ENCODE data around the gene CD8B2. TPM values are rescaled to one million over a fixed set of nuclear protein-coding genes. Genes with fewer than 3 reads are reported as not detected.

CD8B2 gene
- total and polyA plus RNA-seq, 10 of the 15 experiments (the other 5 are each of a cell fraction or from before 2014, with no cell fraction given), result 0.05 to 0.08 TPM; not detected in 8

DNA sequence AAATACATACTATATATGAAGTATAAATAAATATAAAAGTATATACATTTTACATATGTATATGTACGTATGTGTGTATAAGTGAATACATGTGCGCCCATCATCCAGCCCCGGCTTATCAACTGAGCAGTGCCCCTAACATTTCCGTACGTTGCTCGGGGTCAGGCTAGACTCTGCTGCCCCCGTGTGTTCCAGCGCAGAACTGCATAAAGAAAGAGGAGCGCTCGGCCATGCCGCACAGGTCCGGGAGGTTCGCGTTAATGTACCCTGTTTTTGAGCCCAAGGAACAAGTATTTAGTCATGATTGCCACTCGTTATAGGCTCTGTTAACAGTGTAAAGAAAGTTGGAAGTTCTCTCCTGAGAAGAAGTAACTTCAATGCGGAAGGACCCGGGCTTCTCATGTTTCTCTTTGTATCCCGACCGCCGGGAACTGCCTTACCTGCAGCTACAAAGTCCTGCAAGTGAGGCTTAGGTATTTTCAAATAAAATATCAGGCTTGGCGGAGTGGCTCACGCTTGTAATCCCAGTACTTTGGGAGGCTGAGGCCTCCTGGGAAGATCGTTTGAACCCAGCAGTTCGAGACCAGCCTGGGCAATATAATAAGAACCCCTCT, 55.7 kb downstream of the CD8B2 start:
- DNase-seq (ENCODE audit: low read depth, low spot score) (peak; percentile 5), FAIRE-seq (peak; percentile 93)
- H3K9ac ChIP-seq (ENCODE audit: control insufficient read depth, insufficient read depth, low read length), result no peak overlapping the region

More for the DNA sequence above, 55.7 kb downstream of the CD8B2 start:
- WGBS (ENCODE audit: insufficient coverage, insufficient replicate concordance, low lambda C conversion rate, missing lambda C conversion rate), result 21% methylated on average over 24 of the region's 24 CpGs
- CTCF ChIA-PET, result interaction anchor here (0.6 to 2.7 kb wide), 12 partner anchors 9 to 1455 kb away, joined by 3 to 30 read pairs (median 4); no protein-coding TSS in a partner anchor
- no peaks in the 10 kb centered on the region for H4K20me1 ChIP-seq (ENCODE audit: control insufficient read depth, insufficient read depth)
- SMC1A ChIA-PET (ENCODE audit: uncharacterized antibody, unreplicated experiment), result interaction anchor here (1.0 to 2.3 kb wide), 3 partner anchors 10 to 437 kb away, joined by 4 to 11 read pairs (median 5); no protein-coding TSS in a partner anchor
- no peak overlapping the region for H3K4me3 ChIP-seq
- BruUV-seq (replicated peaks), result no TSS peak
- peak; percentile 66; the same call in 1 of the 2 replicates for TF ChIP-seq YY1 (IDR thresholded peaks at IDR 0.05; ENCODE audit: low read depth, low read length)
- TF ChIP-seq POU2F2 (IDR thresholded peaks at IDR 0.05; ENCODE audit: borderline replicate concordance, low read depth, low read length), result peak; percentile 42; the same call in 1 of the 3 replicates
- TF ChIP-seq, protein P1, sequence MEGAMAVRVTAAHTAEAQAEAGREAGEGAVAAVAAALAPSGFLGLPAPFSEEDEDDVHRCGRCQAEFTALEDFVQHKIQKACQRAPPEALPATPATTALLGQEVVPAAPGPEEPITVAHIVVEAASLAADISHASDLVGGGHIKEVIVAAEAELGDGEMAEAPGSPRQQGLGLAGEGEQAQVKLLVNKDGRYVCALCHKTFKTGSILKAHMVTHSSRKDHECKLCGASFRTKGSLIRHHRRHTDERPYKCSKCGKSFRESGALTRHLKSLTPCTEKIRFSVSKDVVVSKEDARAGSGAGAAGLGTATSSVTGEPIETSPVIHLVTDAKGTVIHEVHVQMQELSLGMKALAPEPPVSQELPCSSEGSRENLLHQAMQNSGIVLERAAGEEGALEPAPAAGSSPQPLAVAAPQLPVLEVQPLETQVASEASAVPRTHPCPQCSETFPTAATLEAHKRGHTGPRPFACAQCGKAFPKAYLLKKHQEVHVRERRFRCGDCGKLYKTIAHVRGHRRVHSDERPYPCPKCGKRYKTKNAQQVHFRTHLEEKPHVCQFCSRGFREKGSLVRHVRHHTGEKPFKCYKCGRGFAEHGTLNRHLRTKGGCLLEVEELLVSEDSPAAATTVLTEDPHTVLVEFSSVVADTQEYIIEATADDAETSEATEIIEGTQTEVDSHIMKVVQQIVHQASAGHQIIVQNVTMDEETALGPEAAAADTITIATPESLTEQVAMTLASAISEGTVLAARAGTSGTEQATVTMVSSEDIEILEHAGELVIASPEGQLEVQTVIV (IDR thresholded peaks at IDR 0.05; ENCODE audit: borderline replicate concordance, partially characterized antibody), result no peak
- TF ChIP-seq, protein P2, sequence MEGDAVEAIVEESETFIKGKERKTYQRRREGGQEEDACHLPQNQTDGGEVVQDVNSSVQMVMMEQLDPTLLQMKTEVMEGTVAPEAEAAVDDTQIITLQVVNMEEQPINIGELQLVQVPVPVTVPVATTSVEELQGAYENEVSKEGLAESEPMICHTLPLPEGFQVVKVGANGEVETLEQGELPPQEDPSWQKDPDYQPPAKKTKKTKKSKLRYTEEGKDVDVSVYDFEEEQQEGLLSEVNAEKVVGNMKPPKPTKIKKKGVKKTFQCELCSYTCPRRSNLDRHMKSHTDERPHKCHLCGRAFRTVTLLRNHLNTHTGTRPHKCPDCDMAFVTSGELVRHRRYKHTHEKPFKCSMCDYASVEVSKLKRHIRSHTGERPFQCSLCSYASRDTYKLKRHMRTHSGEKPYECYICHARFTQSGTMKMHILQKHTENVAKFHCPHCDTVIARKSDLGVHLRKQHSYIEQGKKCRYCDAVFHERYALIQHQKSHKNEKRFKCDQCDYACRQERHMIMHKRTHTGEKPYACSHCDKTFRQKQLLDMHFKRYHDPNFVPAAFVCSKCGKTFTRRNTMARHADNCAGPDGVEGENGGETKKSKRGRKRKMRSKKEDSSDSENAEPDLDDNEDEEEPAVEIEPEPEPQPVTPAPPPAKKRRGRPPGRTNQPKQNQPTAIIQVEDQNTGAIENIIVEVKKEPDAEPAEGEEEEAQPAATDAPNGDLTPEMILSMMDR (IDR thresholded peaks at IDR 0.05 in 2 of 3, conservative IDR thresholded peaks at IDR 0.05 in 1 of 3; ENCODE audit: control insufficient read depth in 2 of 3, extremely low read depth in 1 of 3, insufficient read depth in 1 of 3, low read depth in 3 of 3, low read length in 3 of 3), result peak; percentile 78 to 91 (median 82)
- TF ChIP-seq CHD1 (IDR thresholded peaks at IDR 0.05; ENCODE audit: low read depth, low read length), result no peak
- TF ChIP-seq SMC3 (IDR thresholded peaks at IDR 0.05; ENCODE audit: borderline replicate concordance, low read length), result peak; percentile 71
- TF ChIP-seq RAD21 (IDR thresholded peaks at IDR 0.05; ENCODE audit: insufficient read depth, low read depth, low read length), result peak; percentile 87
- POLR2A ChIA-PET, result no interaction called here
- in situ Hi-C loops (cut with MboI), result loop anchor here (5.0 kb wide), 1 partner anchor 436 kb away; no protein-coding TSS in a partner anchor
- no peak overlapping the region for H3K27ac ChIP-seq (ENCODE audit: control insufficient read depth, insufficient read depth)
- peaks cover 1 to 4% of the 10 kb centered on the region in 2 experiments; a peak in 2 of 4 replicates for H3K27me3 ChIP-seq (replicated peaks in 1 of 2; ENCODE audit: control insufficient read depth in 2 of 2, insufficient read depth in 2 of 2, low read length in 1 of 2)
- H3K4me1 ChIP-seq (ENCODE audit: control insufficient read depth, insufficient read depth, low read length), result no peaks in the 10 kb centered on the region
- RAD21 ChIA-PET (ENCODE audit: unreplicated experiment), result interaction anchor here (2.8 kb wide), 1 partner anchor 438 kb away, joined by 18 read pairs; no protein-coding TSS in a partner anchor
- H3K36me3 ChIP-seq (ENCODE audit: control insufficient read depth in 2 of 2, insufficient read depth in 2 of 2, low read length in 1 of 2), result no peaks in the 10 kb centered on the region
- no peaks in the 10 kb centered on the region for H3K9me3 ChIP-seq (replicated peaks; ENCODE audit: control insufficient read depth, insufficient read depth, low read length)
- H3K4me2 ChIP-seq (ENCODE audit: control insufficient read depth, insufficient read depth), result peak overlapping the region; percentile 23; the same call in 1 of the 2 replicates
- ATAC-seq, result peak; percentile 99
- intact Hi-C loops (cut with micrococcal nuclease; ENCODE audit: unreplicated experiment), result loop anchor here (1.0 to 10.0 kb wide), 2 partner anchors 68 to 439 kb away; no protein-coding TSS in a partner anchor
- H3K79me2 ChIP-seq (ENCODE audit: control insufficient read depth, insufficient read depth, low read length), result no peaks in the 10 kb centered on the region
- no peak overlapping the region; the same call in 1 of the 2 replicates for H2AFZ ChIP-seq (ENCODE audit: control insufficient read depth, low read depth, low read length)

Measured in GM12878 (cell line).